Measurements from ENCODE around the gene MAP2K3.
"Not testable (repeated sequence)": the region's sequence is repeated elsewhere in the genome, so short reads cannot be mapped to it uniquely, and the experiment has no call there.

DNA sequence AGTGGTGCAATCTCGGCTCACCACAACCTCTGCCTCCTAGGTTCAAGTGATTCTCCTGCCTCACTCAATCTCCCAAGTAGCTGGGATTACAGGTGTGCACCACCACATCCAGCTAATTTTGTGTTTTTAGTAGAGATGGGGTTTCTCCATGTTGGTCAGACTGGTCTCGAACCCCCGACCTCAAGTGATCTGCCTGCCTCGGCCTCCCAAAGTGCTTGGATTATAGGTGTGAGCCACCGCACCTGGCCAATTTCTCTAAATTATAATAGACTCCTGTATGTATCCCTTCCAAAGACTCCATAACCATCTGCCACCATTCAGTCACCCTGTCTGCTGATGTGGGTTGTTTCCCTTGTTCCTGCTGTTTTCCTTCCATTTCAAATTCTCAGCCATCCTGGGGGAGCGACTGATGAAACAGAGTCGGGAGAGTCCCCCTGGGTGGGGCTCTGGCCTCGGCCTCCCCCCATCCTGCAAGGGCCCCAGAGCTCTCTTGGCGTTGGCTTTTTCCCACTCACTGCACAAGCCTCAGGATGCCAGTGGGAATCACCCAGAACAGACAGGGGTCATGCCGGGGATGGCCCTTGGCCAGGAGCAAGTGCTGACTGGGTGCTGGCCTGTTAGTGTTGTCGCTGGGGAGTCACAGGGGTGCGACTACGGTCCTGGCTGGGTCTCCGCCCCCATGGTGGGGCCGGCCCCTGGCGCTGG is 25.7 kb downstream of the MAP2K3 start:
- TF ChIP-seq, protein P1, sequence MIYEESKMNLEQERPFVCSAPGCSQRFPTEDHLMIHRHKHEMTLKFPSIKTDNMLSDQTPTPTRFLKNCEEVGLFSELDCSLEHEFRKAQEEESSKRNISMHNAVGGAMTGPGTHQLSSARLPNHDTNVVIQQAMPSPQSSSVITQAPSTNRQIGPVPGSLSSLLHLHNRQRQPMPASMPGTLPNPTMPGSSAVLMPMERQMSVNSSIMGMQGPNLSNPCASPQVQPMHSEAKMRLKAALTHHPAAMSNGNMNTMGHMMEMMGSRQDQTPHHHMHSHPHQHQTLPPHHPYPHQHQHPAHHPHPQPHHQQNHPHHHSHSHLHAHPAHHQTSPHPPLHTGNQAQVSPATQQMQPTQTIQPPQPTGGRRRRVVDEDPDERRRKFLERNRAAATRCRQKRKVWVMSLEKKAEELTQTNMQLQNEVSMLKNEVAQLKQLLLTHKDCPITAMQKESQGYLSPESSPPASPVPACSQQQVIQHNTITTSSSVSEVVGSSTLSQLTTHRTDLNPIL (CRISPR knock-in tag; IDR thresholded peaks at IDR 0.05; ENCODE audit: low read depth), result not testable (repeated sequence)
- TF ChIP-seq ZFP30 (CRISPR knock-in tag; IDR thresholded peaks at IDR 0.05); PPARA (CRISPR knock-in tag; IDR thresholded peaks at IDR 0.05; ENCODE audit: borderline replicate concordance); GLIS3 (CRISPR knock-in tag; IDR thresholded peaks at IDR 0.05); POU6F1 (CRISPR knock-in tag; IDR thresholded peaks at IDR 0.05; ENCODE audit: borderline replicate concordance, low read depth); PATZ1 (CRISPR knock-in tag; IDR thresholded peaks at IDR 0.05; ENCODE audit: borderline replicate concordance); ZFP3 (CRISPR knock-in tag; IDR thresholded peaks at IDR 0.05); RARB (CRISPR knock-in tag; IDR thresholded peaks at IDR 0.05); ZNF565 (CRISPR knock-in tag; conservative IDR thresholded peaks at IDR 0.05; ENCODE audit: low read depth); ZC3H10 (CRISPR knock-in tag; IDR thresholded peaks at IDR 0.05); BACH2 (CRISPR knock-in tag; IDR thresholded peaks at IDR 0.05; ENCODE audit: borderline replicate concordance); TOX (CRISPR knock-in tag; IDR thresholded peaks at IDR 0.05; ENCODE audit: borderline replicate concordance); OSR1 (CRISPR knock-in tag; IDR thresholded peaks at IDR 0.05); SNAI2 (CRISPR knock-in tag; IDR thresholded peaks at IDR 0.05): not testable (repeated sequence)
